IMR-90 (cell line): Measurements from ENCODE around the gene DCAF15. TPM values are rescaled to one million over a fixed set of nuclear protein-coding genes. Genes with fewer than 3 reads are reported as not detected.

Source experiments
- ATAC-seq: fragments of 200-7000 bp; cut with Tn5 transposase; 2 replicates; pipeline ENCODE4 v1.9.1; 2020; ENCODE audit warnings: low read depth, mild to moderate bottlenecking, moderate library complexity
- BruUV-seq: library from RNA; stranded (reverse); fragments of 400-500 nt; replicated peaks from 2 replicates; lab custom pipeline; 2021; lab: Mats Ljungman, UMichigan
- CTCF ChIA-PET: fragments of 300-600 bp; formaldehyde crosslinking; extraction: SDS; loops from one replicate; lab custom pipeline; 2021; ENCODE audit warnings: antibody characterized with exemption; lab: Yijun Ruan, JAX
- POLR2A ChIA-PET: fragments of 300-600 bp; sonication (Branson Sonifier 250); formaldehyde crosslinking; loops from one replicate; lab custom pipeline; 2022; ENCODE audit warnings: antibody characterized with exemption; ENCODE audit not compliant: unreplicated experiment; lab: Charles Lee
- DNase-seq: peaks from one replicate; pipeline ENCODE4 v3.0.0; 2013
- H2AFZ ChIP-seq: replicated peaks from 2 replicates; pipeline ENCODE3; 2013; ENCODE audit warnings: low read length, mild to moderate bottlenecking; ENCODE audit not compliant: poor library complexity
- H2AK5ac ChIP-seq: 2 replicates; pipeline ENCODE4 v1.6.1; 2013; ENCODE audit warnings: low read depth, low read length, inconsistent platforms
- H2AK9ac ChIP-seq: replicated peaks from 2 replicates; pipeline ENCODE3; 2013; ENCODE audit warnings: mild to moderate bottlenecking, low read depth, low read length, moderate library complexity; ENCODE audit not compliant: poor library complexity
- H2BK120ac ChIP-seq: 2 replicates; pipeline ENCODE4 v1.6.1; 2013; ENCODE audit warnings: low read depth, low read length, inconsistent platforms
- H2BK15ac ChIP-seq: 3 replicates; pipeline ENCODE4 v1.6.1; 2013; ENCODE audit warnings: low read depth, low read length, inconsistent platforms
- H2BK20ac ChIP-seq: 2 replicates; pipeline ENCODE4 v1.6.1; 2013; ENCODE audit warnings: low read depth, mild to moderate bottlenecking, inconsistent platforms, low read length, moderate library complexity
- H2BK5ac ChIP-seq: 2 replicates; pipeline ENCODE4 v1.6.1; 2013; ENCODE audit warnings: mild to moderate bottlenecking, low read depth, low read length, inconsistent platforms; ENCODE audit not compliant: poor library complexity, severe bottlenecking
- H3K14ac ChIP-seq: replicated peaks from 2 replicates; pipeline ENCODE4 v1.6.1; 2013; ENCODE audit warnings: low read depth, low read length, inconsistent platforms
- H3K18ac ChIP-seq: 2 replicates; pipeline ENCODE4 v1.6.1; 2013; ENCODE audit warnings: low read depth, low read length, control low read depth
- H3K23ac ChIP-seq: 2 replicates; pipeline ENCODE4 v1.6.1; 2013; ENCODE audit warnings: low read depth, low read length, inconsistent platforms
- H3K27ac ChIP-seq: 2 replicates; pipeline ENCODE4 v1.5.1; 2013; ENCODE audit warnings: mild to moderate bottlenecking, control low read depth, low read length; ENCODE audit not compliant: insufficient read depth
- H3K27me3 ChIP-seq: 2 replicates; pipeline ENCODE4 v1.6.1; 2013; ENCODE audit warnings: low read length; ENCODE audit not compliant: control insufficient read depth, insufficient read depth
- H3K36me3 ChIP-seq: 2 replicates; pipeline ENCODE4 v1.6.1; 2013; ENCODE audit warnings: low read length, mixed read lengths; ENCODE audit not compliant: control insufficient read depth, insufficient read depth
- H3K4ac ChIP-seq: 2 replicates; pipeline ENCODE4 v1.6.1; 2013; ENCODE audit warnings: low read depth, low read length, inconsistent platforms
- H3K4me1 ChIP-seq: 2 replicates; pipeline ENCODE4 v1.6.1; 2013; ENCODE audit warnings: low read length, mixed read lengths; ENCODE audit not compliant: control insufficient read depth, insufficient read depth
- H3K4me2 ChIP-seq: 2 replicates; pipeline ENCODE4 v1.6.1; 2013; ENCODE audit warnings: low read depth, mild to moderate bottlenecking, control low read depth, low read length, moderate library complexity
- H3K4me3 ChIP-seq: 2 replicates; pipeline ENCODE4 v1.5.1; 2013; ENCODE audit warnings: low read depth, mild to moderate bottlenecking, control low read depth, low read length, moderate library complexity; ENCODE audit not compliant: insufficient read depth
- H3K56ac ChIP-seq: 2 replicates; pipeline ENCODE4 v1.6.1; 2013; ENCODE audit warnings: low read length, inconsistent platforms; ENCODE audit not compliant: insufficient read depth; ENCODE audit errors: extremely low read depth
- H3K79me1 ChIP-seq, 2 experiments: 2 replicates each; pipeline ENCODE4 v1.6.1; 2013; ENCODE audit warnings: low read length in 2 of 2, inconsistent platforms in 1 of 2, low read depth in 1 of 2
- H3K9ac ChIP-seq: 2 replicates; pipeline ENCODE4 v1.6.1; 2013; ENCODE audit warnings: low read depth, low read length, control low read depth
- H3K9me1 ChIP-seq: 2 replicates; pipeline ENCODE4 v1.6.1; 2013; ENCODE audit warnings: low read length, inconsistent platforms; ENCODE audit not compliant: insufficient read depth
- H3K9me3 ChIP-seq: 2 replicates; pipeline ENCODE4 v1.6.1; 2013; ENCODE audit warnings: low read length; ENCODE audit not compliant: control insufficient read depth, insufficient read depth
- H4K20me1 ChIP-seq: 2 replicates; pipeline ENCODE4 v1.6.1; 2013; ENCODE audit warnings: low read length, inconsistent platforms; ENCODE audit not compliant: insufficient read depth
- H4K5ac ChIP-seq: 2 replicates; pipeline ENCODE4 v1.6.1; 2013; ENCODE audit warnings: mild to moderate bottlenecking, low read depth, low read length, control low read depth
- H4K8ac ChIP-seq, 2 experiments: 2 replicates each; pipeline ENCODE4 v1.6.1; 2013; ENCODE audit warnings: low read depth in 2 of 2, low read length in 2 of 2, control low read depth in 1 of 2, inconsistent platforms in 1 of 2
- H4K91ac ChIP-seq: 2 replicates; pipeline ENCODE4 v1.6.1; 2013; ENCODE audit warnings: low read depth, low read length, inconsistent platforms; ENCODE audit not compliant: insufficient read depth
- BHLHE40 ChIP-seq: fragments of 150-350 bp; IDR thresholded peaks from 2 replicates; pipeline ENCODE4 v1.6.1; 2016; ENCODE audit warnings: mild to moderate bottlenecking, low read depth, low read length
- CEBPB ChIP-seq: IDR thresholded peaks from 2 replicates; pipeline ENCODE4 v1.6.1; 2012; ENCODE audit warnings: low read depth, low read length, improper control_type of control experiment
- CHD1 ChIP-seq: IDR thresholded peaks from 2 replicates; pipeline ENCODE4 v1.6.1; 2012; ENCODE audit warnings: low read depth, low read length, improper control_type of control experiment
- CTCF ChIP-seq: conservative IDR thresholded peaks from 2 replicates; pipeline ENCODE4 v1.5.1; 2012; ENCODE audit warnings: mild to moderate bottlenecking, low read depth, low read length, improper control_type of control experiment
- FOS ChIP-seq: fragments of 150-350 bp; IDR thresholded peaks from 2 replicates; pipeline ENCODE4 v1.6.1; 2016; ENCODE audit warnings: low read depth, low read length
- MAFK ChIP-seq: IDR thresholded peaks from 2 replicates; pipeline ENCODE4 v1.6.1; 2012; ENCODE audit warnings: low read depth, low read length, improper control_type of control experiment
- MAZ ChIP-seq: IDR thresholded peaks from 2 replicates; pipeline ENCODE4 v1.6.1; 2012; ENCODE audit warnings: low read depth, mild to moderate bottlenecking, low read length, improper control_type of control experiment, moderate library complexity, borderline replicate concordance
- MXI1 ChIP-seq: IDR thresholded peaks from 2 replicates; pipeline ENCODE4 v1.6.1; 2012; ENCODE audit warnings: low read depth, mild to moderate bottlenecking, low read length, moderate library complexity, borderline replicate concordance
- NFE2L2 ChIP-seq: fragments of 150-350 bp; IDR thresholded peaks from 2 replicates; pipeline ENCODE4 v1.6.1; 2016; ENCODE audit warnings: low read depth, mild to moderate bottlenecking, low read length
- POLR2A ChIP-seq: IDR thresholded peaks from 2 replicates; pipeline ENCODE4 v1.6.1; 2012; ENCODE audit warnings: mild to moderate bottlenecking, low read depth, low read length
- RAD21 ChIP-seq: IDR thresholded peaks from 2 replicates; pipeline ENCODE4 v1.6.1; 2012; ENCODE audit warnings: low read length, improper control_type of control experiment
- RCOR1 ChIP-seq: IDR thresholded peaks from 2 replicates; pipeline ENCODE4 v1.6.1; 2012; ENCODE audit warnings: mild to moderate bottlenecking, low read length, improper control_type of control experiment; ENCODE audit not compliant: insufficient replicate concordance
- RFX5 ChIP-seq: IDR thresholded peaks from 2 replicates; pipeline ENCODE4 v1.8.0; 2012; ENCODE audit warnings: low read depth, mild to moderate bottlenecking, low read length, moderate library complexity
- SMC3 ChIP-seq: fragments of 150-350 bp; IDR thresholded peaks from 2 replicates; pipeline ENCODE4 v1.6.1; 2016; ENCODE audit warnings: low read depth, mild to moderate bottlenecking, antibody characterized with exemption, low read length, moderate library complexity
- USF2 ChIP-seq: fragments of 150-350 bp; IDR thresholded peaks from 2 replicates; pipeline ENCODE4 v1.6.1; 2017; ENCODE audit warnings: mild to moderate bottlenecking, antibody characterized with exemption, low read length, low read depth
- WGBS, 2 experiments: methylation state at CpG; one replicate each; pipeline versions ENCODE4 v1.1.5 to v1.1.7; 2013; ENCODE audit warnings: missing lambda C conversion rate in 2 of 2; ENCODE audit not compliant: insufficient read length in 1 of 2; ENCODE audit errors: extremely low coverage in 2 of 2; 5-methylcytosine and 5-hydroxymethylcytosine counted together
- dilution Hi-C: fragments of 300-500 bp; cut with HindIII; formaldehyde crosslinking; loops from one replicate; pipeline ENCODE4 v1.14.3; 2018; ENCODE audit warnings: low sequenced_read_pairs; ENCODE audit not compliant: unreplicated experiment
- in situ Hi-C: fragments of 300-500 bp; cut with MboI; formaldehyde crosslinking; loops from 3 replicates; pipeline ENCODE4 v1.14.3; 2019; ENCODE audit warnings: low sequenced_read_pairs, inconsistent platforms, mixed read lengths
- intact Hi-C: fragments of 100-400 bp; cut with micrococcal nuclease; formaldehyde crosslinking; loops from 2 replicates; pipeline ENCODE4 v1.10.0; 2022
- polyA plus RNA-seq, 3 experiments: library from polyadenylated mRNA; depleted of rRNA; stranded (reverse); fragments of >200 nt; gene quantifications; 2 replicates each; pipeline ENCODE4 v1.2.3, GENCODE V29; 2012; ENCODE audit warnings: low replicate concordance in 1 of 3
- total RNA-seq: library from RNA; depleted of rRNA; stranded (reverse); fragments of >200 nt; gene quantifications from 2 replicates; pipeline ENCODE4 v1.2.3, GENCODE V29; 2012
- TF ChIP-seq, protein P1 (sequence below): fragments of 150-350 bp; IDR thresholded peaks from 2 replicates; pipeline ENCODE4 v1.6.1; 2016; ENCODE audit warnings: low read depth, mild to moderate bottlenecking, low read length, moderate library complexity, borderline replicate concordance

Gene DCAF15
- total and polyA plus RNA-seq, 2 of the 4 experiments (the other 2 are of a cell fraction), result 6.8 to 31.0 TPM

GRCh38 chr19:13926715-13927114, 25.6 kb upstream of the DCAF15 start:
- intact Hi-C loops, result no loop called here
- Histone ChIP-seq H2AK9ac (no peak overlapping the region), H2BK120ac (no peak overlapping the region), H3K14ac (no peak overlapping the region), H3K9me3 (no peaks in the 10 kb centered on the region), H3K23ac (no peak overlapping the region), H4K8ac (no peak overlapping the region), H3K27ac (no peak overlapping the region), H3K18ac (no peak overlapping the region), H2BK5ac (no peak overlapping the region), H2BK15ac (no peak overlapping the region), H3K4me2 (no peak overlapping the region), H3K4me3 (no peak overlapping the region), H2AFZ (no peak overlapping the region), H4K91ac (no peak overlapping the region), H4K20me1 (no peaks in the 10 kb centered on the region), H3K9ac (no peak overlapping the region), H2BK20ac (no peak overlapping the region), H3K4ac (no peak overlapping the region), H2AK5ac (no peak overlapping the region), H3K36me3 (peaks cover 50% of the 10 kb centered on the region), H3K9me1 (no peaks in the 10 kb centered on the region), H4K5ac (no peak overlapping the region), H3K56ac (no peak overlapping the region), H3K4me1 (no peaks in the 10 kb centered on the region), H3K27me3 (no peaks in the 10 kb centered on the region), H3K79me1 (no peaks in the 10 kb centered on the region)
- CTCF ChIA-PET, result no interaction called here
- ATAC-seq (no peak), DNase-seq (no peak)
- no TSS peak for BruUV-seq
- WGBS, 2 experiments, result 80% methylated on average over 1 of the region's 8 CpGs; no CpG with 5 or more reads in 1 of the 2 experiments
- TF ChIP-seq CEBPB, result no peak
- no peak for TF ChIP-seq MXI1
- TF ChIP-seq NFE2L2, result no peak
- no peak for TF ChIP-seq RAD21
- no peak for TF ChIP-seq POLR2A
- no peak for TF ChIP-seq RFX5
- TF ChIP-seq, protein P1, sequence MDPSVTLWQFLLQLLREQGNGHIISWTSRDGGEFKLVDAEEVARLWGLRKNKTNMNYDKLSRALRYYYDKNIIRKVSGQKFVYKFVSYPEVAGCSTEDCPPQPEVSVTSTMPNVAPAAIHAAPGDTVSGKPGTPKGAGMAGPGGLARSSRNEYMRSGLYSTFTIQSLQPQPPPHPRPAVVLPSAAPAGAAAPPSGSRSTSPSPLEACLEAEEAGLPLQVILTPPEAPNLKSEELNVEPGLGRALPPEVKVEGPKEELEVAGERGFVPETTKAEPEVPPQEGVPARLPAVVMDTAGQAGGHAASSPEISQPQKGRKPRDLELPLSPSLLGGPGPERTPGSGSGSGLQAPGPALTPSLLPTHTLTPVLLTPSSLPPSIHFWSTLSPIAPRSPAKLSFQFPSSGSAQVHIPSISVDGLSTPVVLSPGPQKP, result no peak
- TF ChIP-seq FOS, result no peak
- no peak for TF ChIP-seq MAFK
- TF ChIP-seq CTCF, result no peak
- TF ChIP-seq USF2, result no peak
- TF ChIP-seq BHLHE40, result no peak
- no peak for TF ChIP-seq RCOR1
- no peak for TF ChIP-seq CHD1
- TF ChIP-seq MAZ, result no peak
- TF ChIP-seq SMC3, result no peak
- in situ Hi-C loops, result no loop called here
- dilution Hi-C loops, result no loop called here
- POLR2A ChIA-PET, result no interaction called here
